ENCODE data around the gene ANXA7.
"Not testable (repeated sequence)": the region's sequence is repeated elsewhere in the genome, so short reads cannot be mapped to it uniquely, and the experiment has no call there.

Gene ANXA7

DNA sequence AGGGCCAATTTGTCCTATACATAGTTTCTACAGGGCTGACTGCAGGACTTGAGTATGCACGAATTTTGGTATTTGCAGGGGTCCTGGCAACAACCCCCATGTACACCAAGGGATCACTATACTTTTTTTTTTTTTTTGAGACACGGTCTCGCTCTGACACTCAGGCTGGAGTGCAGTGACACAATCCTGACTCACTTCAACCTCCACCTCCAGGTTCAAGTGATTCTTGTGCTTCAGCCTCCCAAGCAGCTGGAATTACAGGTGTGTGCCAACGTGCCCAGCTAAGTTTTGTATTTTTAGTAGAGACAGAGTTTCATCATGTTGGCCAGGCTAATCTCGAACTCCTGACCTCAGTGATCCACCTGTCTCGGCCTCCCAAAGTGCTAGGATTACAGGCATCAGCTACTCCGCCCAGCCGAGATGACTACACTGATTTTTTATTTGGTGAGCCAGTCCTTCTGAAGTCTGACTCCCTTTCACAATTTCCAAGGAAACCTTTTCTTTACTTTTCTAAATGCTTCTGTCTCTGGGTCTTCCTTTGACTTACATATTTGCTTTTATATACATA, 75.0 kb downstream of the ANXA7 start:
- no peak for DNase-seq (ENCODE audit: low read depth)

- no peak for DNase-seq (ENCODE audit: low read depth)
Measured at GRCh38 chr10:73333202-73333601, 80.7 kb downstream of the ANXA7 start.

DNA sequence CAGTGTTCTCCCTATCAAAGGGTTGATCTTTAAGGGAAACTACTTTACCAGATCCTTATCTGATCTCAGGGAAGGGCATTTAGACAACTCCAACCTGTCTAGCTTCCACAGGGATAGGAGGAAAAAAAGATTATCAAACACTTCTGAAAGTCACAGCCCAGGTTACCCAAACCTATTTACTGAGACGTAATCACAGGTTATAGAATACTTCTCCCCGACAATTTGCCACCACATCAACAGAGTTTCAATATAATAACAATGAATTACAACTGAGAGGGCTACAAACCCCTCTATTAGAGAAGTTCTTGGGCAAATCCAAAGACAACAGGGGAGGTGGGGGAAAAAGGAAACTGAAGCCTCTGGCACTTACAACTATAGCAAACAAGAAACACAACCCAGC, 81.5 kb downstream of the ANXA7 start:
- DNase-seq (ENCODE audit: low read depth), result no peak

DNA sequence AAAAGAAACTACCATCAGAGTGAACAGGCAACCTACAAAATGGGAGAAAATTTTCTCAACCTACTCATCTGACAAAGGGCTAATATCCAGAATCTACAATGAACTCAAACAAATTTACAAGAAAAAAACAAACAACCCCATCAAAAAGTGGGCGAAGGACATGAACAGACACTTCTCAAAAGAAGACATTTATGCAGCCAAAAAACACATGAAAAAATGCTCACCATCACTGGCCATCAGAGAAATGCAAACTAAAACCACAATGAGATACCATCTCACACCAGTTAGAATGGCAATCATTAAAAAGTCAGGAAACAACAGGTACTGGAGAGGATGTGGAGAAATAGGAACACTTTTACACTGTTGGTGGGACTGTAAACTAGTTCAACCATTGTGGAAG, 85.3 kb downstream of the ANXA7 start:
- DNase-seq (ENCODE audit: low read depth), result not testable (repeated sequence)

DNA sequence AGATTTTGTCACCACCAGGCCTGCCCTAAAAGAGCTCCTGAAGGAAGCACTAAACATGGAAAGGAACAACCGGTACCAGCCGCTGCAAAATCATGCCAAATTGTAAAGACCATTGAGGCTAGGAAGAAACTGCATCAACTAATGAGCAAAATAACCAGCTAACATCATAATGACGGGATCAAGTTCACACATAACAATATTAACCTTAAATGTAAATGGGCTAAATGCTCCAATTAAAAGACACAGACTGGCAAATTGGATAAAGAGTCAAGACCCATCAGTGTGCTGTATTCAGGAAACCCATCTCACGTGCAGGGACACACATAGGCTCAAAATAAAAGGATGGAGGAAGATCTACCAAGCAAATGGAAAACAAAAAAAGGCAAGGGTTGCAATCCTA, 88.6 kb downstream of the ANXA7 start:
- DNase-seq (ENCODE audit: low read depth), result not testable (repeated sequence)
